SU-DHL-6 (cell line): Measurements from ENCODE around the gene ARL15.

Experiments
- H2AFZ ChIP-seq: fragments of 200-600 bp; sonication (generic); 2 replicates; pipeline ENCODE4 v1.6.1; 2014; ENCODE audit warnings: low read depth, mild to moderate bottlenecking, moderate library complexity, mixed read lengths, antibody characterized with exemption, low read length; ENCODE audit not compliant: severe bottlenecking
- H3F3A ChIP-seq: fragments of 200-600 bp; shearing (Covaris generic); 2 replicates; pipeline ENCODE4 v1.6.0; 2016; ENCODE audit warnings: antibody characterized with exemption, mild to moderate bottlenecking; ENCODE audit not compliant: insufficient read depth
- H3K27ac ChIP-seq: fragments of 200-600 bp; sonication (generic); 2 replicates; pipeline ENCODE4 v1.5.1; 2016; ENCODE audit warnings: low read depth, mild to moderate bottlenecking, low read length, moderate library complexity, mixed read lengths
- H3K27me3 ChIP-seq: fragments of 200-600 bp; sonication (generic), shearing (Covaris generic); 2 replicates; pipeline ENCODE4 v1.6.0; 2014; ENCODE audit warnings: mild to moderate bottlenecking, low read length
- H3K36me3 ChIP-seq: fragments of 200-600 bp; sonication (generic); 2 replicates; pipeline ENCODE4 v1.6.1; 2014; ENCODE audit warnings: mild to moderate bottlenecking, low read length, mixed read lengths
- H3K4me2 ChIP-seq: fragments of 300-600, 200-600 bp; shearing (Covaris generic), sonication (generic); 2 replicates; pipeline ENCODE4 v1.6.0; 2014; ENCODE audit warnings: low read length, low read depth, mild to moderate bottlenecking; ENCODE audit not compliant: poor library complexity, severe bottlenecking
- H3K4me3 ChIP-seq: fragments of 200-600 bp; sonication (generic); 2 replicates; pipeline ENCODE4 v1.5.1; 2014; ENCODE audit warnings: antibody characterized with exemption, low read length, mild to moderate bottlenecking, mixed read lengths; ENCODE audit not compliant: insufficient read depth, poor library complexity, severe bottlenecking
- H3K79me2 ChIP-seq: fragments of 200-600 bp; sonication (generic); 2 replicates; pipeline ENCODE4 v1.6.1; 2014; ENCODE audit warnings: mild to moderate bottlenecking, low read length, moderate library complexity; ENCODE audit not compliant: insufficient read depth
- H3K9ac ChIP-seq: fragments of 200-600 bp; sonication (generic); 2 replicates; pipeline ENCODE4 v1.7.0; 2014; ENCODE audit warnings: mild to moderate bottlenecking, low read length
- H3K9me2 ChIP-seq: fragments of 200-600 bp; sonication (generic); replicated peaks from 2 replicates; pipeline ENCODE4 v1.6.1; 2014; ENCODE audit warnings: low read length; ENCODE audit not compliant: insufficient read depth
- H3K9me3 ChIP-seq: fragments of 200-600 bp; sonication (generic); 2 replicates; pipeline ENCODE4 v1.6.1; 2014; ENCODE audit warnings: low read length, mixed read lengths; ENCODE audit not compliant: insufficient read depth
- H4K20me1 ChIP-seq: fragments of 200-600 bp; sonication (generic); 2 replicates; pipeline ENCODE4 v1.6.1; 2014; ENCODE audit warnings: low read depth, mild to moderate bottlenecking, antibody characterized with exemption, low read length, moderate library complexity, mixed read lengths
- EZH2phosphoT487 ChIP-seq: fragments of 200-600 bp; sonication (generic), shearing (Covaris generic); conservative IDR thresholded peaks from 2 replicates; pipeline ENCODE4 v1.6.1; 2018; ENCODE audit warnings: mild to moderate bottlenecking, antibody characterized with exemption, low read length, moderate library complexity, mixed read lengths
- TF ChIP-seq, protein P1 (sequence below): fragments of 200-600 bp; sonication (generic); IDR thresholded peaks from one replicate; pipeline ENCODE4 v1.5.1; 2017; ENCODE audit warnings: antibody characterized with exemption, mild to moderate bottlenecking, low read length, moderate library complexity; ENCODE audit not compliant: insufficient read depth, poor library complexity, severe bottlenecking

The ARL15 gene

GRCh38 chr5:53934151-53934820 lies 376.1 kb downstream of the ARL15 start:
- no peak overlapping the region for H3K4me3 ChIP-seq
- H2AFZ ChIP-seq = no peak overlapping the region
- no peaks in the 10 kb centered on the region for H3K9me3 ChIP-seq
- TF ChIP-seq EZH2phosphoT487 = no peak
- TF ChIP-seq, protein P1, sequence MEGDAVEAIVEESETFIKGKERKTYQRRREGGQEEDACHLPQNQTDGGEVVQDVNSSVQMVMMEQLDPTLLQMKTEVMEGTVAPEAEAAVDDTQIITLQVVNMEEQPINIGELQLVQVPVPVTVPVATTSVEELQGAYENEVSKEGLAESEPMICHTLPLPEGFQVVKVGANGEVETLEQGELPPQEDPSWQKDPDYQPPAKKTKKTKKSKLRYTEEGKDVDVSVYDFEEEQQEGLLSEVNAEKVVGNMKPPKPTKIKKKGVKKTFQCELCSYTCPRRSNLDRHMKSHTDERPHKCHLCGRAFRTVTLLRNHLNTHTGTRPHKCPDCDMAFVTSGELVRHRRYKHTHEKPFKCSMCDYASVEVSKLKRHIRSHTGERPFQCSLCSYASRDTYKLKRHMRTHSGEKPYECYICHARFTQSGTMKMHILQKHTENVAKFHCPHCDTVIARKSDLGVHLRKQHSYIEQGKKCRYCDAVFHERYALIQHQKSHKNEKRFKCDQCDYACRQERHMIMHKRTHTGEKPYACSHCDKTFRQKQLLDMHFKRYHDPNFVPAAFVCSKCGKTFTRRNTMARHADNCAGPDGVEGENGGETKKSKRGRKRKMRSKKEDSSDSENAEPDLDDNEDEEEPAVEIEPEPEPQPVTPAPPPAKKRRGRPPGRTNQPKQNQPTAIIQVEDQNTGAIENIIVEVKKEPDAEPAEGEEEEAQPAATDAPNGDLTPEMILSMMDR = no peak
- no peaks in the 10 kb centered on the region for H3K9me2 ChIP-seq
- H3K36me3 ChIP-seq = no peaks in the 10 kb centered on the region
- H3F3A ChIP-seq = no peaks in the 10 kb centered on the region
- no peak overlapping the region for H3K27ac ChIP-seq
- H3K9ac ChIP-seq = no peak overlapping the region
- H3K27me3 ChIP-seq = no peaks in the 10 kb centered on the region
- H4K20me1 ChIP-seq = no peaks in the 10 kb centered on the region
- H3K79me2 ChIP-seq = no peaks in the 10 kb centered on the region
- no peak overlapping the region for H3K4me2 ChIP-seq

DNA sequence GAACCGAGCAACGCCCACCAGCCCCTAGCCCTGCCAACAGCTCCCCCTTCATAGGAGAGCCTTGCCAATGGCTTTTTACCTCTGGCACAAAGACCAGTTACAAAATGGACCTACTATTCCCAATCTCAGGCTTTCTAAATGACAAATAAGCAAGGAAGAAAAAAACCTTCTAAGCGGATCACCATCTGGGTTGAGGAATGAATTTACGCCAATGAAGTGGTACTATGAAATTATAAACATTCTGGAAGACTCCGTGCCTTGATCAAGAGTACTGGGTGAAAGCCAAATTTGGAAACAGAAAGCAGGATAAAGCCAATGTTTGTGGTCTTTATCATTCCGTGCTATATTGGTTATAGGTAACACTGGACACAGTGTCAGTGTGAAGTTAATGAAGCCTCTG lies 378.0 kb downstream of the ARL15 start:
- Histone ChIP-seq H3K79me2 (no peaks in the 10 kb centered on the region), H3K9me3 (no peaks in the 10 kb centered on the region)

DNA sequence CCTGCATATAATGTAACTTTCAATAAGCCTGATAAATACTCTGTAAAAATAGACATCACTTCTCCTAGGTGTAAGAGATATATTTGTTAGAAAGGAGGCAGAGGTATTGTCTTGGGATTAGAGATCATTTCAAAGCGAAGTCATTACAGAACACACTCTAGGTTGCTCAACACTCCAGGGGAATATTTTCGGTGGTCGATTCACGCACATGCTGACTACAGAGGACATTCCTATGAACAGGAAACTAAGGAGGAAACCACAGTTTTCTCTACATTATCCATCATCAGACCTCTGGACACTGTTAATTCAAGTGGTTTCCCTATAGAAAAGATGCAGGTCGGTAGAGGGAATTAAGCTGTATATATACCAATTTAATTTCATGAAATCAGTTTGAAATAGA lies 379.9 kb downstream of the ARL15 start:
- Histone ChIP-seq H3K9me2 (no peaks in the 10 kb centered on the region), H3K27ac (no peak overlapping the region), H4K20me1 (no peaks in the 10 kb centered on the region), H3K9me3 (no peaks in the 10 kb centered on the region), H3F3A (no peaks in the 10 kb centered on the region), H3K9ac (no peak overlapping the region), H3K36me3 (no peaks in the 10 kb centered on the region), H3K27me3 (no peaks in the 10 kb centered on the region), H3K4me2 (no peak overlapping the region), H3K4me3 (no peak overlapping the region), H2AFZ (no peak overlapping the region), H3K79me2 (no peaks in the 10 kb centered on the region)
- TF ChIP-seq, protein P1 = no peak
- no peak for TF ChIP-seq EZH2phosphoT487

More for the DNA sequence above, 378.0 kb downstream of the ARL15 start:
- Histone ChIP-seq H3K27me3 (no peaks in the 10 kb centered on the region), H3K27ac (no peak overlapping the region), H4K20me1 (no peaks in the 10 kb centered on the region), H3K4me2 (no peak overlapping the region), H3K9me2 (no peaks in the 10 kb centered on the region), H2AFZ (no peak overlapping the region), H3K36me3 (no peaks in the 10 kb centered on the region), H3K9ac (no peak overlapping the region), H3K4me3 (no peak overlapping the region), H3F3A (no peaks in the 10 kb centered on the region)
- TF ChIP-seq EZH2phosphoT487 = no peak
- TF ChIP-seq, protein P1 = no peak
